ENCODE results near the gene BRME1.

DNA sequence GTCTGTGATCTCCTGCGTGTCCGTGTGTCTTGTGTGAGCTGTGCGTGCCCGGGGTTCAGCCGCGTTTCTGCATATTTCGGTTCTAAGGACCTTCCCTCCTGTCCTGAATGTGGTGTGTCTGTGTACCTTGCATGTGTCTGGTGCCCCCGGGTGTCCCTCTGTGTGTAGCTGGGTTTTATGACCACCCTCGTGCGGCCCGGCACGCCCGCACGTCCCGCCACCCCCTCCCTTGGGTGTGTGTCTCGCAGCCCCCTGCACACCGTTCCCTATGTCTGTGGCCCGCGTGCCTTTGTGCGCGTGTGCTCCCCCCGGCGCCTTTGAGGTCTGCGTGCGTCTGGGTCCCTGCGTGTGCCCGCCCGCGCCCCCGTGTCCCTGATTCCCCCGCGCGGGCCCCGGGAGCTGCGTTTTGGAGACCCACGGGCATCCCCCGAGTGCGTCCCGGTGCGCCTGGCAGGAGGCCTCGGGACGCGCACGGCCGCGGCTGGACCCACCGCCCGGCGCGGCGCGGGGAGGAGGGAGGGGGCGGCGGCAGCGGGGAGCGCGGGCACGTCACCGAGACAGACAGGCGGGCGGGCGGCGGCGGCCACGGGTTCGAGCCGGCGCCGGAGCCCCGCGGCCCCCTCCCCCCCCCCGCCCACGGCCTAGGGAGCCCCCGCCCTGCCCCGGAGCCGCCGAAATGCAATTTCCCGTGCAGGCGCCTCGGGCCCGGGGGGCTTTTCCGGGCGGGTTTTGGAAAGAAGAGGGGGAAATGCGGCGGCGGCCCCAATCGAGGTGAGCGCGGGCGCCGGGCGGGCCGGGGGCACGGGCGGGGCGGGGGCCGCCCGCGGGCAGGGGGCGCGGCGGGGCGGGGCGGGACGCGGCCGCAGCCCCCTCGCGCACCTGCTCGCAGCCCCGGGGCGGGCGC is 41.0 kb downstream of the BRME1 start:
- TF ChIP-seq, protein P1, sequence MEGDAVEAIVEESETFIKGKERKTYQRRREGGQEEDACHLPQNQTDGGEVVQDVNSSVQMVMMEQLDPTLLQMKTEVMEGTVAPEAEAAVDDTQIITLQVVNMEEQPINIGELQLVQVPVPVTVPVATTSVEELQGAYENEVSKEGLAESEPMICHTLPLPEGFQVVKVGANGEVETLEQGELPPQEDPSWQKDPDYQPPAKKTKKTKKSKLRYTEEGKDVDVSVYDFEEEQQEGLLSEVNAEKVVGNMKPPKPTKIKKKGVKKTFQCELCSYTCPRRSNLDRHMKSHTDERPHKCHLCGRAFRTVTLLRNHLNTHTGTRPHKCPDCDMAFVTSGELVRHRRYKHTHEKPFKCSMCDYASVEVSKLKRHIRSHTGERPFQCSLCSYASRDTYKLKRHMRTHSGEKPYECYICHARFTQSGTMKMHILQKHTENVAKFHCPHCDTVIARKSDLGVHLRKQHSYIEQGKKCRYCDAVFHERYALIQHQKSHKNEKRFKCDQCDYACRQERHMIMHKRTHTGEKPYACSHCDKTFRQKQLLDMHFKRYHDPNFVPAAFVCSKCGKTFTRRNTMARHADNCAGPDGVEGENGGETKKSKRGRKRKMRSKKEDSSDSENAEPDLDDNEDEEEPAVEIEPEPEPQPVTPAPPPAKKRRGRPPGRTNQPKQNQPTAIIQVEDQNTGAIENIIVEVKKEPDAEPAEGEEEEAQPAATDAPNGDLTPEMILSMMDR (IDR thresholded peaks at IDR 0.05; ENCODE audit: low read depth, low read length, poor library complexity, severe bottlenecking) = no peak
- no peak for TF ChIP-seq EZH2phosphoT487 (IDR thresholded peaks at IDR 0.05; ENCODE audit: borderline replicate concordance, low read length)

Measured in DOHH2 (cell line).